HTR-8/SVneo (cell line): ENCODE measurements around the gene ATCAY.
"Not testable (repeated sequence)": the region's sequence is repeated elsewhere in the genome, so short reads cannot be mapped to it uniquely, and the experiment has no call there.

Experiments
- DNase-seq: peaks from one replicate; pipeline ENCODE4 v3.0.0; 2011; ENCODE audit warnings: low spot score, mixed read lengths; ENCODE audit not compliant: insufficient read length
- FAIRE-seq: peaks from 2 replicates; lab custom pipeline; 2011; peaks lifted over from hg19 to GRCh38; lab: Jason Lieb, UNC

ATCAY gene

DNA sequence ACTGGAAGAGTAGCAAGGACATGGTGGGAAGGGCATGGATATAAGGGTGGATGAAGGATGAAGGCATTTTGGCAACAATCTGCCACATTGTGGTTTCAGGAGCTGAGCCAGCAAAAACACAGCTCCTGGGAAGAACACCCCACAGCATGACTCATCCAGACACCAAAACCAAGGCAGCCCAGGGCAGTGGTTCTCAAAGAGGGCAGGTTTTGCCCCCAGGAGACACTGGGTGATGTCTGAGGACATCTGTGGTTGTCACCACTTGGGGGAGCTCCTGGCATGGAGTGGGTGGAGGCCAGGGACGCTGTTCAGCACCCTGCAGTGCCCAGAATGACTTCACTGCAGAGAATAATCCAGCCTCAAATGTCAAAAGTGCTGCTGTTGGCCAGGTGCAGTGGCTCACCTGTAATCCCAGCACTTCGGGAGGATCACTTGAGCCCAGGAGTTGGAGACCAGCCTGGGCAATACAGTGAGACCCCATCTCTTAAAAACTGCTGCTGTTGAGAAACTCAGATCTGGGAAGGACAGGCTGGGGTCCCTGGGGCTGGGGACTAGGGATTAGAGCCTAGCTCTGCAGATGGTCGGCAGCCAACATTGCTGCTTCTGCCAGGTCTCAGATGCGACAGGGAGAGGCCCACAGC, 27.8 kb upstream of the ATCAY start:
- FAIRE-seq, result peak; percentile 77
- peak; percentile 87 for DNase-seq

DNA sequence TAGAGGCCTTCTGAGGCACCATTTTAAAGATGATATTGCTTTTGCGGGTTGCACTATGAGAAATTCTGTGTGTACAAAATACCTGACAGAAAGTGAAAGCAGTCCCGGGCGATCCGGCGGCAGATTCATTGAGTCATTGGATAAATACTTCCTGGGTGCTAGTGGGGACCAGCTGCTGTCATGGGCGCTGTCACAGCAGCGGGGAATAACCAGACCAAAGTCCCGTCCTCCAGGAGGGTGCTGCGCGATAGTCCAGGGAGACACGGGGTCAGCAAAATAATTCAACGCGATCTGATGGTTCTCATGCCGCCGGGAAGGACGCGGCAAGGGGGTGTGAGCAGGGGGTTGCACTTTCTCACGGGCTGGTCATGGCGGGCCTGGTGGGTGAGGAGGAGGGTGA, 25.2 kb upstream of the ATCAY start:
- FAIRE-seq, result no peak
- DNase-seq, result peak; percentile 23

DNA sequence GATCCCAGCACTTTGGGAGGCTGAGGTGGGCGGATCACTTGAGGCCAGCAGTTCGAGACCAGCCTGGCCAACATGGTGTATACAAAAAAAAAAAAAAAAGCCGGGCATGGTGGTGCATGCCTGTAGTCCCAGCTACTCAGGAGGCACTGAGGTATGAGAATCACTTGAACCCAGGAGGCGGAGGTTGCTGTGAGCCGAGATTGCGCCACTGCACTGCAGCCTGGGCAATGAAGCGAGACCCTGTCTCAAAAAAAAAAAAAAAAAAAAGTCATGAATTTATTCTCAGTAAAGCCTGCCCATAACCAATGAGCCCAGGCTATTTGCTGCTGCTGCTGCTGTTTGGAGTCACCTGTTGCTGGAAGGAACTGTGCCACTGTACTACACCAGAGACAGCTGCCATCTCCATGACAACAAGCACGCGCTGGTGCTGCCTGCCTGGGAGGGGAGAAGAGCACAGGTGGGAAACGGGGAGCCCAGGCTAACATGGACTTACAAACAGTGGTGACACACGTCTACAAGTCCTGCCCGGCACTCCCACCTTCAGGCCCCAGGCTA, 23.0 kb upstream of the ATCAY start:
- no peak for DNase-seq

DNA sequence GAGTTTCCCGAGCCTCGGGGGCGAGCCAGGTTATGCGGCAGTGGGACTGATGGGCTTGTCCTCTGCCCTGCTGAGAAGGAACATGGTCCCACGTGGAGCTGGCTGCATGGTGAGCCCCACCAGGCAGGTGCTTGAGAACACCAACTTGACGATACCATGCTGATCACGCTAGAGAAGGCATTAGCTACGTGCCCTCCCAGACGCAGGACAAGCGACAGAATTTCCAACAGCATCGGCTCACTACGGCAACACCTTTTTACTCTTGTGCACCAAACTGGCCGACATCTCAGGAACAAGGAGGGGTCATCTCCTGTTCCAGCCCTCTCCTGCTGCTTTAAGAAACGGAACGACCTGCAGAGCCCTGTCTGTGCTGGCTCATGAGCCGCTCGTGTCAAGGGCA, 20.0 kb upstream of the ATCAY start:
- no peak for DNase-seq
- no peak for FAIRE-seq

More for the DNA sequence above, 23.0 kb upstream of the ATCAY start:
- FAIRE-seq, result no peak

DNA sequence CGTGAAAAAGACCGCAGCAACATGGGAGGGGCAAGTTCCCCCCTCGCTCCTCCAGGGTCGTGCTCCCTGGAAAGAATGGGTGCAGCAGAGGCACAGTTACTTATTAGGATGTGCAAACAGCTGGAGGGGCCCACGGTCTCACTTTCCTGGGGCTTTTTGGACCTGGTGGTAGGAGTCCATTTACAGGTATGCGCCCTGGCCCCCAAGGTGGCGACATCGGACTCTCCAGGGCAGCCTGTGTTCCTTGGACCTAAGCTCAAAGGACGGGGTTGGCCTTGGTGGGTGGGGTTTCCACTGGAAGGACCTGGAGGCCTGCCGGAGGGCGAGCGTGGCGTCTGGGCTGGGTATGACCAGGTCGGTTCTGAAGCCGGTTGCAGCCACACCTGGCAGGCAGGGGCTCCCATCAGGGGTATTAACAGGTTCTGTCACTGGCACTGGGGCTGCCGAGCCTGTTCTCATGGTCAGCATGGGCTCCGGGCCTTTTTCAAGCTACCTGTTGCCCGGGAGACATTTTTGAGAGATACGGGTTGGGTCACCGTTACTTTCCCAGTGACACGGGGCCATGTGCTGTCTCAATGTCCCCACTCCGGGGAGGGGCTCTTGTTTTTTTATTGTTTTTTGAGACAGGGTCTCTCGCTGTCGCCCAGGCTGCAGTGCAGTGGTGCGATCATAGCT, 17.5 kb upstream of the ATCAY start:
- FAIRE-seq (no peak), DNase-seq (no peak)

DNA sequence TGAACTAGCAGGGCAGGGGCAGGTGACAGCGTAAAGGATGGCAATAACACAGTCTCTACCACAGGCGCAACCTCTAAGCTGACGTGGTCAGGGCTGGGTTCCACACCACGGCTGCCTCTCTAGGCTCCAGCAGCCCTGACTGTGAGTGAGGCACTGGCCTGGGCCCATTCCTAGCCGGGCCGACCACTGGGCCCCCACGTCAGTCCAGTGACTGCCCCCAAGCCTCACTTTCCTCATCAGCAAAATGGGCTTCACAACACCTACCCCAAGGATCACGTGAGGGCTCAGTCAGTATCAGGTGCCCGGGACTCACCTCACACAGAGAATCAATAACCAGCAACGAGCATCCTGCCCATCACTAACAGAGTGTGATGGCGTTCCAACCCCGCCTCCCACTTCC, 16.8 kb upstream of the ATCAY start:
- no peak for FAIRE-seq
- DNase-seq, result no peak

DNA sequence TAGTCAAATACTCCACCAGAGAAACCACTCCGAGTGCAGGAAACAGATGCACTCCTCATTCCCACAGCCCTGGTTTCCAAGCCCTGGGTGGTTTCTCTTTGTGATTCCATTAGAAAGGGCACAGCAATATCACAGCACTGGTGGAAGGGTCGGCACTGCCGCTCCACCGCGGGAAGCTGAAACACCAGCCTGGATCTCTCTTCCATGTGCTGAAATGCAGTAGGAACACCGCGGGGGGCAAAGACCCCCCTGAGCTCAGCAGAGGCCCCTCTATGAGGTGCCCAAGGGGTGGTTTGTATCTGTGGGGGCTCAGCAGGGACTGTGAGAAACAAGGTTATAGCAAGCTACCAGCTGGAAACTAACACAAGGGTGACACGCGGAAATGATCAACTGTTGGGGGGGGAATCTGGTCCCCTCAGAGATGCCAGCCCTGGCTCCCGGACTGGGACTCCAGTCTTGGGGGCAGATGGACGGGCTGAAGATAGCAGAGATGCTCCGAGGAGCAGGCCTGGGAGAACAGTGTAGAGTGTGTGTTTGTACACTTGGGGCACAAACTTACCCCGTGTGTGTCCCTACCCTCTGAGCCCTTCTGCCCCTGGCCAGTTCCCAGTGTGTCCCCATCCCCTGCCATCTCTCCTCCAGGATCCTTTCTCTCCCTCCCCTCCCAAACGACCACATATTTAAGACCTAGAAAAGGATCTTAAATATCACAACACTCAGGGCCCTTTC, 13.4 kb upstream of the ATCAY start:
- no peak for FAIRE-seq
- DNase-seq, result no peak

DNA sequence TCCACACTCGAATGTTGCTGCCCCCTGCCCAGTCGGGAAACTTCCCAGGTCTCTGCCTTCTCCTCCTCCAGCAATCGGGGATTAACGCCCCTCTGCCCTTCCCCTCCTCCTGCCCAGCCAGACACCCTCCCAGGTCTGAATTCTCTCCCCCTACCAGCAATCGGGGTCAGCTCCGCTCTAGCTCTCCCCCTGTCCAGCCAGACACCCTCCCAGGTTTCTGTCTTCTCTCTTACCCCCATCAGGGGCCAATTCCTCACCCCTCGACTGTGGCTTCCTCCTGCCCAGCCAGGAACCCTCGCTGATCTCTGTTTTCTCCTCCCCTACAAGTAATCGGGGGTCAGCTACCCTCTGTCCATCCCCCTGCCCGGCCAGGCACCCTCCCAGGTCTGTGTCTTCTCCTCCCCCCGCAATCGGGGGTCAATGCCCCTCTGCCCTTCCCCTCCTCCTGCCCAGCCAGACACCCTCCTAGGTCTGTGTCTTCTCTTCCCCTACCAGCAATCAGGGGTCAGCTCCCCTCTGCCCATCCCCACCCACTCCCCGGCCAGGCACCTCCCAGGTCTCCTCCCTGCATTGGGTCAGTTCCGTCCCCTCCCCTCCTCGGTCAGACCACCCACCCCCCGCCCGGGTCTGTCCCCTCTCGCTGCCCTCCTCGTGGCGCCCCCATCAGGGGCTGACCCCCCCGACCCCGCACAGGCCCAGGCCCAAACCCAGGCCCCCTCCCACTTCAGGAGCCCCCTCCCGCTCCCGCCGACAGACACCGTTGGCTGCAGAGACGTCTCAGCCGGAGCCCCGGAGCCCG, 12.3 kb upstream of the ATCAY start:
- DNase-seq (no peak), FAIRE-seq (no peak)

DNA sequence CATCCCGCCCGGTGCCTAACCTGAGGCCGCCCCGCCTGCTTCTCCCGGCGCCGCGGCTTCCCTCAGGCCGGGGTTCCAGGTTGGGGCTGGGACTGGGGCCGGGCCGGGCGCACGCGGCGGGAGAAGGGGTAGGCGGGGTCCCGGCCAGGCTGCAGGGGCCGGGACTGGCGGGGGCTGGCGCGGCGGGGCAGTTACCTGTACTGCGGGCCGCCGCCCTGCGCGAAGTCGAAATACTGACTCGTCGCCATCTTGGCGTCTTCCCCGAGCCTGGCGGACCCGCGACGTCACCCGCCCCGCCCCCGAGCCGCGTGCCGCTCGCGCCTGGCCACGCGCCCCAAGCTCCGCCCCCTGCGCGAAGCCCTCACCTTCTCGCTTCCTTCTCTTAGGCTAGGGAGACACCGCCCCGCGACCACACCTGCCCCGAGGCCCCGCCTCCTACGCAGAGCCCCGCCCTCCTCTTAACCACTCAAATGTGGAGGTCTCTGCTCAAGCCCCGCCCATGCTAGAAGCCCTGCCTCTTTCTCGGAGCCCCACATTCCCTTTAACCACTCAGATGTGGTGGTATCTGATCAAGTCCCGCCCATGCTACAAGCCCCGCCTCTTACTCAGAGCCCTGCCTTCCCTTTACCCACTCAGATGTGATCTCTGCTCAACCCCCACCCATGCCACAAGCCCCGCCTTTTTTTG, 11.6 kb upstream of the ATCAY start, which contains the start of gene ZFR2:
TSS of gene ZFR2 (minus strand) at position 269 of the 687 bp plus-strand sequence. CDS start at position 248, 21 bp downstream.
- FAIRE-seq, result no peak

DNA sequence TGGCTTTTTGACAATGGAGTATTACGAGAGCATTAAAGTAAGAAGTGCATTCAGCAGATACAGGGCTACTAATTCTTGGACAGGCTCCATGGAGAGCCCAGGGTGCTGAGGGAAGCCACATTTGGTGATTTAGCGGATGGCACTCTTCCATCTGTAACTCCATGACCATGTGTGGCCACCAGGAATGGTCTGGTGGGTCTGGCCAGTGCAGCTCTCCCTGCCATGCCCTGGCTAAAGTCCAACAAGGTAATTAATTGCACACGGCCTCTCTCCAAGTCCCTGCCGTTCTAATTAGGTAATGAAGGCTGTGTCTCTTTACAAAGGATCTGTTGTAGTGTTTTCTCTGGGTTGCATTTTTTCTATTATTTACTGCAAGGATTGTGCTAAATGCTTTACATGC, 7.3 kb upstream of the ATCAY start:
- no peak for FAIRE-seq
- DNase-seq, result no peak

More for the DNA sequence above, 11.6 kb upstream of the ATCAY start, which contains the start of gene ZFR2:
- DNase-seq, result no peak

DNA sequence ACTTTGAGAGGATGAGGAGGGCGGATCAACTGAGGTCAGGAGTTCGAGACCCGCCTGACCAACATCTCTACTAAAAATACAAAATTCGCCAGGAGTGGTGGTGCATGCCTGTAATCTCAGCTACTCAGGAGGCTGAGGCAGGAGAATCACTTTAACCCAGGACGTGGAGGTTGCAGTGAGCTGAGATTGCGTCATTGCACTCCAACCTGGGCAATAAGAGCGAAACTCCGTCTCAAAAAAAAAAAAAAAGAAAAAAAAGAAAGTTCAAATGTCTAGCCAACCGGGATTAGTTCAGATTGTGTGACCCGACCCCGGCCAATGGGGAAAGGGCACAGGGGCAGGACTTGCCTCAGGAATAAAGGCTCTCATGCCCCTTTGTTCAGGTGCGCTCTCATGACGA, 5.8 kb upstream of the ATCAY start:
- not testable (repeated sequence) for DNase-seq, FAIRE-seq

DNA sequence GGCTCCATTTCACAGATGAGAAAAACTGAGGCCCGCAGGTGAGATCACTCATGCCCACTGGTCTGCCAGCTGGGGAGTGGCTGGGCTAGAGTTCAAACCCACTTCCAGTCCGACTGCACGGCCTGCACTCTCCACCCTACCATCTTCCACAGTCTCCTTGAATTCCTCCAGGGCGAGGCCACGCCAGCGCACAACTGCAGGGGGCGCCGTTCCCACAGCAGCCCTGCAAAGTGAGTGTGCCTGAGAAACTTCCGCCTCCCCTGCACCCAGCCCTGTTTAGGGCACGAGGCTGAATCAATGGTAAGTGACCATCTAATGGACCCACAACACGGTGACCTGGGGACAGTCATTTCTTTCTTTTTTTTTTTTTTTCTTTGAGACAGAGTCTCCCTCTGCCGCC, 829 bp upstream of the ATCAY start:
- DNase-seq (no peak), FAIRE-seq (no peak)

DNA sequence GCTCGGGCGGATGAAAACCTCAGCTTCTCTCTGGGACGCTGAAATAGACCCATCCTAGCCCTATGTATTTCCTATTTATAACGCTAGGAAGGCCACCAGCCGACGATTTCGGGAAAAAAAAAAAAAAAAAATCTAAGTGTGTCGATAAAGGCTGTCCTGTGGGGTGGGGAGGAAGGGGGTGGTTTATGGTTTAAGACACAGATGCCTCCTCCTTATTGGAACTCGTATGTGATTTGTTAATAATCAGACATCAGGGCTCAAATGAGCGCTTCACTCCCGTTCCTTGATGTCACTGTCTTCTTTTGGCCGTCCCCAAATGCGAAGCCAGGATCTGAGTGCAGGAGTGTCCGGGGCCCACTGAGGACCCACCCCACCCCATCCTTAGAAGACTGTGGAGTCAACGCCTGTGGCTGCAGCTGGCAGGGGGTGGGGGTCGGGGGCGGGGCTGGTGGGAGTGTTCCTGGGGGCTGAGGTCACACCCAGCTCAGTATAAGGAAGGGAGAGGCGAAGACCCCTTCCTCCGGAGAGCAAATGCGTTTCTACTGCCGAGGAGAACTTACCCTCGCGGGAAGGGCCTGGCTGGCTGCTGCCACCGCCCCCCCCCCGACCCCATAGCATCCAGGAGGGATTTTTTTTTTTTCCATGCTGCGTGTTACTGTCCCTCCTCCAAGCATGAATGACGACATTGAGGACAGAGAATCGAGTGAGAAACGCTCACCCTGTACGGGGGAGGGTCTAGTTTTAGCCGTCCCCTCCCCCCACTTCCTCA, 971 bp downstream of the ATCAY start:
- FAIRE-seq, result no peak
- no peak for DNase-seq

DNA sequence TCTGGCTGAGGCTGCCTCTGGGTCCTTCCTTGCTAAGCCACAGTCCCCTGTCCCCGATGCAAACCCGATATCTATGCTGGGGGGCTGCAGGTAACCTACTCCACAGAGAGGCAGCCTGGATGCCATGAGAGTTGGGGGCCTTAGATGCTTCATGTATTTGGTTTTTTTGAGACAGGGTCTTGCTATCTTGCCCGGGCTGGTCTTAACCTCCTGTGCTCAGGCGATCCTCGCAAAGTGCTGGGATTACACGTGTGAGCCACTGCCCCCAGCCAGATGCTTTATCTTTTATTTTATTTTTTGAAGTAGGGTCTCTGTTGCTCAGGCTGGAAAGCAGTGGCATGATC, 1.5 kb downstream of the ATCAY start:
- no peak for FAIRE-seq
- no peak for DNase-seq

DNA sequence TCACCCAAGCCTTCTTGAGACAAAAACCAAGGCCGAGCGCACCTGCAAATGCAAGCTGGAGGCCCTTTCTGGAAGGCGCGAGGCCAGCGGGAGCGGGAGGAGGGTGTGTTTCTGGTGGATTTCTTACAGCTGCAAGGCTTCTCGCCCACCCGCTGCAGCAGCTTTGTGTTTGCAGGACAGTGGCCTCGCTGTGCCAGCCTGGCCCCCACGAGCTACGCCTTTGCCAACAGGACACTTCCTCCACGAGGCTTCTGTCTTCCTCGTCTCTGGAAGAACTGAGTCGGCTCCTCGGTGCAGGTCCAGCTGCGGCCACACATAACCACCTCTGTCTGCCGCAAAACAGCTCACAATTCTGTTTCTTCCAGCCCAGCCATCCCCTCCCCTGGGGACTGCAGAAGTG, 10.1 kb downstream of the ATCAY start:
- DNase-seq (no peak), FAIRE-seq (no peak)

DNA sequence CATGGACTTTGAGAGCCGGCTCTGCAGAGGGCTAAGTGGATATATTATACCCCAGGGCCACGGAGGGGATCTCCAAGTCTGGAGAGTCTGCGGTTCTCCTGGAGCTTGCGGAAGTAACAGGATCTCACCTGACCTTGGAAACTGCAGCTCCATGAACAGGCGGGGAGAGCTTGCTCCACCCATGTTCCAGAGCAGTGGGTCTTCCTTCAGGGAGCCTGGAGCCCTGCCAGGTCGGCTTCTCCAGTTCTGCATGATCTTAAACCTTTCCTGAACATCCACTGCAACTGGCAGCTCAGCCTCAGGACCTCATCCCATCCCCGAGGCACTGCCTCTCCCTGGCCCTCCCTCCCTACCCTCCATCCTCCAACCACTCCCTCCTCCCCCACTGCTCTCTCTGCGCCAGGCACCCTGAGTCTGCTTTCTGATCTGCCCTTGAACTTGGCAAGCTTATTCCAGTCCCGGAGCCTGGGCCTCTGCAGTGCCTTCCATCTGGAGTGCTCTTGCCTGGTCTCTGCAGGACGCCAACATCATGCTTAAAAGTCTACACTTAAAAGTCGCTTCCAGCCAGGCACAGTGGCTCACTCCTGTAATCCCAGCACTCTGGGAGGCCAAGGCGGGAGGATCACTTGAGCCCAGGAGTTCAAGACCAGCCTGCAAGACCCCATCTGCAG, 13.2 kb downstream of the ATCAY start:
- FAIRE-seq (no peak), DNase-seq (no peak)

DNA sequence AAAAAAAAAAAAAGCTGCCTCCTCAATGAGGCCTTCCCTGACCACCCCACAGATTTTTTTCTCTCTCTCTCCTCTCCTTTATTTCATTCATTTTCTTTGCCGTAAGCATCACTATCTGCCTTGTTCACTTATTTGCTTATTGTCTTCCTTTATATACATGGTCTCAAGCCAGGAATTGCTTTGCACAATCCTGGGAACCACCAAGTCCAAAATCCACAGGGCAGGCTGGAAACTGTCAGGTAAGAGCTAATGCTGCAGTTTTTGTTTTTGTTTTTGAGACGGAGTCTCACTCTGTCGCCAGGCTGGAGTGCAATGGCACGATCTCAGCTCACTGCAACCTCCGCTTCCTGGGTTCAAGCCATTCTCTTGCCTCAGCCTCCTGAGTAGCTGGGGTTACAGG, 14.5 kb downstream of the ATCAY start:
- FAIRE-seq, result not testable (repeated sequence)

DNA sequence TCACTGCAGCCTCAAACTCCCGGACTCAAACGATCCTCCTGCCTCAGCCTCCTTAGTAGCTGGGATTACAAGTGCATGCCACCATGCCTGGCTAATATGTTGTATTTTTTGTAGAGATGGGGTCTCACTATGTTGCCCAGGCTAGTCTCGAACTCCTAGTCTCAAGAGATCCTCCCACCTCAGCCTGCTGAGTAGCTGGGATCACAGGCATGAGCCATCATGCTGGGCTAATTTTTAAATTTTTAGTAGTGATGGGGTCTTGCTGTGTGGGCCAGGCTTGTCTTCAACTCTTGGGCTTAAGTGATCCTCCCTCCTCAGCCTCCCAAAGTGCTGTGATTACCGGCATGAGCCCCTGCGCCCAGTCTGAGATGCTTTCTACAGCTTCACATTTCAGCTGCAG, 15.3 kb downstream of the ATCAY start:
- no peak for FAIRE-seq

More for the DNA sequence above, 14.5 kb downstream of the ATCAY start:
- DNase-seq, result not testable (repeated sequence)

More for the DNA sequence above, 15.3 kb downstream of the ATCAY start:
- no peak for DNase-seq
